DOHH2 (cell line): ENCODE measurements around the gene ACER1.

Source experiments
- CTCF ChIP-seq: fragments of 200-600 bp; sonication (generic); IDR thresholded peaks from one replicate; pipeline ENCODE4 v1.5.1; 2014; ENCODE audit warnings: antibody characterized with exemption, mild to moderate bottlenecking, low read depth, low read length; ENCODE audit not compliant: poor library complexity, severe bottlenecking
- EZH2phosphoT487 ChIP-seq: fragments of 200-600 bp; sonication (generic); IDR thresholded peaks from 2 replicates; pipeline ENCODE4 v1.6.1; 2017; ENCODE audit warnings: borderline replicate concordance, mild to moderate bottlenecking, antibody characterized with exemption, low read length, moderate library complexity, mixed read lengths

- no peak for TF ChIP-seq CTCF
- no peak for TF ChIP-seq EZH2phosphoT487
Observed at GRCh38 chr19:6274756-6275155, 58.7 kb downstream of the ACER1 start.
